HEK293T (cell line): ENCODE data around the gene SLC35D2.

Experiments
- ARNT ChIP-seq: fragments of 450-650 bp; IDR thresholded peaks from 2 replicates; pipeline ENCODE4 v1.6.1; 2017; ENCODE audit warnings: mild to moderate bottlenecking
- BHLHE40 ChIP-seq: fragments of 450-650 bp; IDR thresholded peaks from 2 replicates; pipeline ENCODE4 v1.6.1; 2016; ENCODE audit warnings: mild to moderate bottlenecking, moderate library complexity, borderline replicate concordance
- CTBP1 ChIP-seq: fragments of 450-650 bp; IDR thresholded peaks from 2 replicates; pipeline ENCODE4 v1.6.1; 2016; ENCODE audit warnings: borderline replicate concordance
- ELF4 ChIP-seq: fragments of 450-650 bp; IDR thresholded peaks from 2 replicates; pipeline ENCODE4 v1.6.1; 2017; ENCODE audit warnings: antibody characterized with exemption
- FOXA1 ChIP-seq: fragments of 450-650 bp; IDR thresholded peaks from 2 replicates; pipeline ENCODE4 v1.6.1; 2016; ENCODE audit warnings: mild to moderate bottlenecking
- FOXK2 ChIP-seq: fragments of 450-650 bp; IDR thresholded peaks from 2 replicates; pipeline ENCODE4 v1.6.1; 2016; ENCODE audit warnings: mild to moderate bottlenecking
- SP1 ChIP-seq: fragments of 450-650 bp; IDR thresholded peaks from 2 replicates; pipeline ENCODE4 v1.6.1; 2017
- SUZ12 ChIP-seq: fragments of 450-650 bp; IDR thresholded peaks from 2 replicates; pipeline ENCODE4 v1.6.1; 2016; ENCODE audit warnings: mild to moderate bottlenecking
- TARDBP ChIP-seq: fragments of 450-650 bp; IDR thresholded peaks from 2 replicates; pipeline ENCODE4 v1.6.1; 2016
- ZNF384 ChIP-seq: fragments of 450-650 bp; IDR thresholded peaks from 2 replicates; pipeline ENCODE4 v1.6.1; 2016
- TF ChIP-seq, protein P1 (sequence below): fragments of 450-650 bp; IDR thresholded peaks from 2 replicates; pipeline ENCODE4 v1.6.1; 2016

DNA sequence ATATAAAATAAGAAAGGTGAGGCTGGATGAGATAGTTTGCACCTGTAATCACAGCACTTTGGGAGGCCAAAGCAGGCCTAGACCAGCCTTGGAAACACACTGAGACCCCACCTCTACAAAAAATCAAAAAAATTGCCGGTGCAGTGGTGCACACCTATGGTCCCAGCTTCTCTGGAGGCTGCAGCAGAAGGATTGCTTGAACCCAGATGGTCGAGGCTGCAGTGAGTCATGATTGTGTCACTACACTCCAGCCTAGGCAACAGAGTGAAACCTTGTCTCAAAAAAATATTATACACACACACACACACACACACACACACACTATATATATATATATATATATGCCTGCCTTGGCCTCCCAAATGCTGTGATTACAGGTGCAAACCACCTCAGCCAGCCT, 1.3 kb downstream of the SLC35D2 start:
- TF ChIP-seq ELF4 (no peak), SP1 (no peak), ZNF384 (no peak), BHLHE40 (no peak), FOXK2 (no peak), TARDBP (no peak), SUZ12 (no peak), ARNT (no peak), FOXA1 (no peak), CTBP1 (no peak)
- TF ChIP-seq, protein P1, sequence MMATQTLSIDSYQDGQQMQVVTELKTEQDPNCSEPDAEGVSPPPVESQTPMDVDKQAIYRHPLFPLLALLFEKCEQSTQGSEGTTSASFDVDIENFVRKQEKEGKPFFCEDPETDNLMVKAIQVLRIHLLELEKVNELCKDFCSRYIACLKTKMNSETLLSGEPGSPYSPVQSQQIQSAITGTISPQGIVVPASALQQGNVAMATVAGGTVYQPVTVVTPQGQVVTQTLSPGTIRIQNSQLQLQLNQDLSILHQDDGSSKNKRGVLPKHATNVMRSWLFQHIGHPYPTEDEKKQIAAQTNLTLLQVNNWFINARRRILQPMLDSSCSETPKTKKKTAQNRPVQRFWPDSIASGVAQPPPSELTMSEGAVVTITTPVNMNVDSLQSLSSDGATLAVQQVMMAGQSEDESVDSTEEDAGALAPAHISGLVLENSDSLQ = no peak
